Testis (tissue), 3 donors: ENCODE results near the gene TBC1D23. TPM values are rescaled to one million over a fixed set of nuclear protein-coding genes. Genes with fewer than 3 reads are reported as not detected.
"Not testable (repeated sequence)": the region's sequence is repeated elsewhere in the genome, so short reads cannot be mapped to it uniquely, and the experiment has no call there.

Experiments used
- DNase-seq: peaks from one replicate; pipeline ENCODE4 v3.0.0-alpha.2; 2019
- H3K27ac ChIP-seq, 2 donors: fragments of 200-600 bp; sonication (generic); one replicate each; pipeline ENCODE4 v1.5.1; 2019
- H3K27me3 ChIP-seq: fragments of 200-600 bp; sonication (generic); one replicate; pipeline ENCODE4 v1.5.1; 2019
- H3K36me3 ChIP-seq: fragments of 200-600 bp; sonication (generic); one replicate; pipeline ENCODE4 v1.5.1; 2017; ENCODE audit warnings: low read depth; ENCODE audit errors: missing control alignments
- H3K4me1 ChIP-seq: fragments of 200-600 bp; sonication (generic); one replicate; pipeline ENCODE4 v1.5.1; 2019
- H3K4me3 ChIP-seq, 2 donors: fragments of 200-600 bp; sonication (generic); one replicate each; pipeline ENCODE4 v1.5.1; 2017 to 2019
- H3K9me3 ChIP-seq: fragments of 200-600 bp; sonication (generic); one replicate; pipeline ENCODE4 v1.5.1; 2017
- POLR2A ChIP-seq: fragments of 450-650 bp; IDR thresholded peaks from one replicate; pipeline ENCODE4 v1.6.1; 2017; ENCODE audit warnings: antibody characterized with exemption, mild to moderate bottlenecking, moderate library complexity
- whole genome bisulfite sequencing, 2 donors: methylation state at CpG; one replicate each; pipeline ENCODE4 v1.1.5; 2018; 5-methylcytosine and 5-hydroxymethylcytosine counted together
- intact Hi-C: fragments of 100-400 bp; cut with DNase I; formaldehyde crosslinking; loops from one replicate; pipeline ENCODE4 v1.15.1; 2023; ENCODE audit warnings: low total_unique reads
- polyA plus RNA-seq: library from polyadenylated mRNA; stranded (reverse); fragments of 350-450 nt; fragmentation: Illumina TruSeq; extraction: RNeasy Lipid Tissue Mini Kit (QIAGEN cat#74804); gene quantifications from one replicate; pipeline ENCODE4 v1.2.3, GENCODE V29; 2014; ENCODE audit warnings: low read depth, low replicate concordance; ENCODE audit not compliant: insufficient read depth
- total RNA-seq, 2 donors: library from RNA; depleted of rRNA; stranded (reverse); fragments of >200 nt; gene quantifications; one replicate each; pipeline ENCODE4 v1.2.3, GENCODE V29; 2016
- TF ChIP-seq, protein P1 (sequence below), 3 experiments: fragments of 450-650 bp in 2 of 3; fragments of 200-600 bp in 1 of 3; sonication (generic) in 1 of 3; IDR thresholded peaks; one replicate each; pipeline ENCODE4 v1.5.1; 2016 to 2019; ENCODE audit warnings: antibody characterized with exemption in 3 of 3, mild to moderate bottlenecking in 2 of 3, moderate library complexity in 1 of 3

Gene TBC1D23
- total and polyA plus RNA-seq, 3 donors from 2014 or later = 20.6 to 35.6 (median 28.7) TPM

DNA sequence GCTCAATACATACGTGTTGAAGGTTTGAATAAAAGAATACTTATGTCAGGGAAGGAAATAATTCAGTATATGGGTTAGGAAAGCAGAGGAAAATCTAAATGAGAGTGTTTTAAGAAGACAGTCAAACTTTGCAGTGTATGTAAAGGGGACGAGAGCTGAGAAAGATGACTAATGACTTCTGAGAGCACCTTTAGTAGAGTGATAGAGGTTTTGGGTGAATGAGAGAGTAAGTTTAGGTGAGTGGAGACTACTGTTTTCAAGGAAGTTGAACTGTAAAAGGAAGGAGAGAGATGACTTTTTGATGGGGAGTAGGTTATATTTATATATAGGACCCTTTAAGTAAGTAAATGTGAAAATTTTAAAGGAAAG, 9.4 kb downstream of the TBC1D23 start:
- Histone ChIP-seq H3K36me3 (no peaks in the 10 kb centered on the region), H3K27me3 (no peaks in the 10 kb centered on the region), H3K4me3 (no peak overlapping the region), H3K27ac (no peak overlapping the region), H3K4me1 (peaks cover 13% of the 10 kb centered on the region), H3K9me3 (no peaks in the 10 kb centered on the region)
- intact Hi-C loops = no loop called here
- WGBS, 2 donors = 96 to 98% methylated on average over 2 of the region's 2 CpGs
- TF ChIP-seq, protein P1, sequence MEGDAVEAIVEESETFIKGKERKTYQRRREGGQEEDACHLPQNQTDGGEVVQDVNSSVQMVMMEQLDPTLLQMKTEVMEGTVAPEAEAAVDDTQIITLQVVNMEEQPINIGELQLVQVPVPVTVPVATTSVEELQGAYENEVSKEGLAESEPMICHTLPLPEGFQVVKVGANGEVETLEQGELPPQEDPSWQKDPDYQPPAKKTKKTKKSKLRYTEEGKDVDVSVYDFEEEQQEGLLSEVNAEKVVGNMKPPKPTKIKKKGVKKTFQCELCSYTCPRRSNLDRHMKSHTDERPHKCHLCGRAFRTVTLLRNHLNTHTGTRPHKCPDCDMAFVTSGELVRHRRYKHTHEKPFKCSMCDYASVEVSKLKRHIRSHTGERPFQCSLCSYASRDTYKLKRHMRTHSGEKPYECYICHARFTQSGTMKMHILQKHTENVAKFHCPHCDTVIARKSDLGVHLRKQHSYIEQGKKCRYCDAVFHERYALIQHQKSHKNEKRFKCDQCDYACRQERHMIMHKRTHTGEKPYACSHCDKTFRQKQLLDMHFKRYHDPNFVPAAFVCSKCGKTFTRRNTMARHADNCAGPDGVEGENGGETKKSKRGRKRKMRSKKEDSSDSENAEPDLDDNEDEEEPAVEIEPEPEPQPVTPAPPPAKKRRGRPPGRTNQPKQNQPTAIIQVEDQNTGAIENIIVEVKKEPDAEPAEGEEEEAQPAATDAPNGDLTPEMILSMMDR (IDR thresholded peaks at IDR 0.05) = no peak
- no peak for TF ChIP-seq POLR2A
- no peak for DNase-seq

DNA sequence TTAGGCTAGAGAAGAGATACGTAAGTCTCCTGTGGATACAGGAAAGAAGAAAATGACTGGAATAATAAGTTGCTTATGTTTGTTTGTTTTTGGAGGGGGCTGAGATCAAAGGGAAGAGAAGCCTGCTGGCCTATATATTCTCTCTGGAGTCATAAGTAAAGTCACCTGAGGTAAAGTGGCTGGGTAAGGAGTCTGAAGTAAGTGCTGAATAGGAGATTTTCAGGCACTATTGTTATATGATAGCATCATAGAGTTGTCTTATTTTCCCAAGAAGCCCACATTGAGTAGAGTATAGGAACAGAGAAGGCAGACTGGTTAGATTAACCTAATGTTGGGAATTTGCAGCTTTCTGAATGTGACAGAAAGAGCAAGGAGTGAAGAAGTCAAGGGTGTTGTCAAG, 10.7 kb downstream of the TBC1D23 start:
- TF ChIP-seq POLR2A = no peak
- TF ChIP-seq, protein P1 (IDR thresholded peaks at IDR 0.05) = no peak
- H3K4me1 ChIP-seq = peaks cover 13% of the 10 kb centered on the region

DNA sequence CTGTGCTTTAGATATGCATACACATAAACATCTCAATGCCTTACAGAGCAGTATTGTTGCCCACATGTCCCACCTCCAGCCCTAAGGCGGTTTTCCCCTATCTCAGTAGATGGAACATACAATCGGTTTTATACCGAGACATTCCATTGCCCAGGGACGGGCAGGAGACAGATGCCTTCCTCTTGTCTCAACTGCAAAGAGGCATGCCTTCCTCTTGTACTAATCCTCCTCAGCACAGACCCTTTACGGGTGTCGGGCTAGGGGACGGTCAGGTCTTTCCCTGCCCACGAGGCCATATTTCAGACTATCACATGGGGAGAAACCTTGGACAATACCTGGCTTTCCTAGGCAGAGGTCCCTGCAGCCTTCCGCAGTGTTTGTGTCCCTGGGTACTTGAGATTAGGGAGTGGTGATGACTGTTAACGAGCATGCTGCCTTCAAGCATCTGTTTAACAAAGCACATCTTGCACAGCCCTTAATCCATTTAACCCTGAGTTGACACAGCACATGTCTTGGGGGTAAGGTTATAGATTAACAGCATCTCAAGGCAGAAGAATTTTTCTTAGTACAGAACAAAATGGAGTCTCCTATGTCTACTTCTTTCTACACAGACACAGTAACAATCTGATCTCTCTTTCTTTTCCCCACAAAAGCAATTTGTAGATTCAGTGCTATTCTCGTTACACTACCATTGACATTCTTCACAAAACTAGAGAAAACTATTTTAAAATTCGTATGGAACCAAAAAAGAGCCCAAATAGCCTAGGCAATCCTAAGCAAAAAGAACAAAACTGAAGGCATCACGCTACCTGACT, 12.2 kb downstream of the TBC1D23 start:
- H3K4me1 ChIP-seq, H3K27me3 ChIP-seq: not testable (repeated sequence)

More for the DNA sequence above, 10.7 kb downstream of the TBC1D23 start:
- no peaks in the 10 kb centered on the region for H3K27me3 ChIP-seq
- H3K9me3 ChIP-seq = no peaks in the 10 kb centered on the region
- H3K4me3 ChIP-seq = no peak overlapping the region
- no peaks in the 10 kb centered on the region for H3K36me3 ChIP-seq
- 97 to 100% methylated on average over 1 of the region's 1 CpG for WGBS, 2 donors
- DNase-seq = no peak
- H3K27ac ChIP-seq = no peak overlapping the region
- intact Hi-C loops = no loop called here

DNA sequence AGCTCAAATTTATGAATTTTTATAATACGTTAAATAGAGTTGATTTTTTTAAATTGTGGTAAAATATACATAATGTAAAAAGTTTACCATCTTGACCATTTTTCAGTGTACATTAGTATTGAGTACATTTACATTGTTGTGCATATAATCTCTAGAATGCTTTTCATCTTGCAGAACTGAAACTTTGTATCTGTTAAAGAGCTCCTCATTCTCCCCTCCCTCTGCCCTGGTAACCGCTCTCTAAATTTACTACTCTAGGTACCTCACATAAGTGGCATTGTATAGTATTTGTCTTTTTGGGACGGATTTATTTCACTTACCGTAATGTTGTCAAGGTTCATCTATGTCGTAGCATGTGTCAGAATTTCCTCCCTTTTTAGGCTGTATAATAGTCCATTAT, 13.6 kb downstream of the TBC1D23 start:
- Histone ChIP-seq H3K36me3 (no peaks in the 10 kb centered on the region), H3K4me1 (peaks cover under 1% of the 10 kb centered on the region), H3K9me3 (no peaks in the 10 kb centered on the region), H3K4me3 (no peak overlapping the region), H3K27ac (no peak overlapping the region), H3K27me3 (no peaks in the 10 kb centered on the region)
- intact Hi-C loops = no loop called here
- TF ChIP-seq, protein P1 (IDR thresholded peaks at IDR 0.05) = no peak
- TF ChIP-seq POLR2A = no peak
- no peak for DNase-seq
- 86 to 88% methylated on average over 5 of the region's 5 CpGs for WGBS, 2 donors

More for the DNA sequence above, 12.2 kb downstream of the TBC1D23 start:
- H3K27ac ChIP-seq, H3K4me3 ChIP-seq, intact Hi-C loops, H3K36me3 ChIP-seq, DNase-seq, H3K9me3 ChIP-seq: not testable (repeated sequence)
- 94 to 95% methylated on average over 13 of the region's 13 CpGs for WGBS, 2 donors

DNA sequence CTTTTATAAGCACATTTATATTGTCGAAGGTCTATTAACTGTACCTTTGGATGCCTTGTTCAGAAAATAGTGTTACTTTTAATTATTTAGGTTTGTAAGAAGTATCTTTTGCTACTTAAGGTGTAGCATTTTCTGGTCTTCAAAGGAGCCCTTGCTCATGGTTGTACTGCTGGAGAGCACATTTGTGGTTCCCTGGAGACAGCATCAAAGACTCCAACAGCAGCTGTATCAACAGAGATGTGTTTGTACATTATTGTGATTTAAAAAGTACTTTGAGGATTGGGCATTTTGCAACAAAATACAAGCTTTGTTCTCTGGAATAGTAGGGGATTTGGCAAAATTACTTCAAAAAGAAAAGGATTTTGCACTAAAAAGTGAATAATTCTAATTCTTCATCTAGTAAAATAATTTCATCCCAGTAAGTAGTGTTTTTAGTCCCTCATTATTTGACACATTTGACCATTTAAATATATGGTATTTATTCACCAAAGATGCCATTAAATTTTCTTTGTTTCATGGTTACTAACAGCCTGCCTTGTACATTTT, 16.5 kb downstream of the TBC1D23 start:
- Histone ChIP-seq H3K4me3 (no peak overlapping the region), H3K27ac (no peak overlapping the region), H3K9me3 (no peaks in the 10 kb centered on the region), H3K27me3 (no peaks in the 10 kb centered on the region), H3K36me3 (no peaks in the 10 kb centered on the region), H3K4me1 (no peaks in the 10 kb centered on the region)
- no peak for DNase-seq
- intact Hi-C loops = no loop called here
- WGBS, 2 donors = 76 to 77% methylated on average over 1 of the region's 1 CpG
- TF ChIP-seq, protein P1 (IDR thresholded peaks at IDR 0.05) = no peak
- no peak for TF ChIP-seq POLR2A
